ENCODE data around the gene MVD. TPM values are rescaled to one million over a fixed set of nuclear protein-coding genes. Genes with fewer than 3 reads are reported as not detected.
A peak's percentile ranks its signal among the peaks of the same experiment; 100 is the strongest.

MVD gene
- polyA plus RNA-seq, 4 donors, result 28.4 to 115 (median 34.9) TPM

GRCh38 chr16:88651989-88652761 lies 10.7 kb downstream of the MVD start:
- Histone ChIP-seq H3K36me3 (ENCODE audit: control insufficient read depth in 3 of 3, insufficient read depth in 2 of 3, low read depth in 1 of 3, low read length in 3 of 3) (peaks cover 7 to 71% (median 8%) of the 10 kb centered on the region in 3 donors), H3K9me3 (ENCODE audit: control insufficient read depth in 2 of 2, insufficient read depth in 1 of 2, low read depth in 1 of 2, low read length in 1 of 2) (no peaks in the 10 kb centered on the region), H3K4me3 (ENCODE audit: low read depth in 1 of 3, low read length in 3 of 3) (no peak overlapping the region), H3K27me3 (ENCODE audit: control insufficient read depth in 3 of 3, insufficient read depth in 3 of 3, low read length in 3 of 3) (no peaks in the 10 kb centered on the region), H3K4me1 (ENCODE audit: control insufficient read depth in 3 of 3, insufficient read depth in 2 of 3, low read depth in 1 of 3, low read length in 2 of 3) (peaks cover 0 to 17% (median 6%) of the 10 kb centered on the region in 3 donors), H3K27ac (ENCODE audit: low read depth in 1 of 3, low read length in 2 of 3) (peak overlapping the region; percentile 56 to 87 (median 78))
- WGBS, 3 donors, result 86 to 90% (median 87%) methylated on average over 28 to 29 of the region's 29 CpGs
- DNase-seq (no peak), FAIRE-seq (no peak)

DNA sequence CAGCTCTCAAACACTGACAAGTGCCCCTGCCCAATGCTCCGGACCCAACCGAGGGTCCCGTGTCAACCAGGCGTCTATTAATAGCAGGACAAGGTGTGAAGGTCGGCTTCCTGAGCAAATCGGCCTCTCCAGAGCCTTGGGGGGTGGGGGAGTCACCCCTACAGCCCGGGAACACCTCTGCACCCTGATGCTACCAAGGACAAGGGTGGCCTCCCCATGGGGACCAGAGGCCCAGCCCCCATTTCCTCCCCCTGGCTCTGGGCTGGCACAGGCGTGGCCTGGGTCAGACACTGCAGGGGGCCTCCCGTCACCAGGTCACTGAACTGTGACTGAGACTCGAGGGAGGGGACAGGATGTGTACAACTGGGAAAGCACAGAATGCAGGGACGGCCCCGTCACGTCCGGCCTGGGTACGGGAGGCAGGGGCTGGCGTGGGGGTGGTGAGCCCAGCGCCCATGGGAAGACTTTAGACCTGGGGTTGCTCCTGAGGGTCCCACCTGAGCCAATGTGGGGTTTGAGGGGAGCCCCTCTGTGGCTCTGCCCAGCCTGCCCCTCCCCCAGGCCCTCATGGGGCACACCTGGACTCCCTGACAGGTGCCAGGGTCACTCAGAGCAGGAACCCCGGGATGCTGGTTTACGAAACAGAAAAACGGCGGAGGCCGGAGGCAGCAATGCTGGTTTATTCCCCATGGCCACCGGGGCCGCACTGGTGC lies 11.5 kb downstream of the MVD start:
- H3K27ac ChIP-seq (ENCODE audit: low read depth in 1 of 3, low read length in 2 of 3), result peak overlapping the region; percentile 65 to 87 (median 78)
- no peak for FAIRE-seq
- no peaks in the 10 kb centered on the region for H3K27me3 ChIP-seq (ENCODE audit: control insufficient read depth in 3 of 3, insufficient read depth in 3 of 3, low read length in 3 of 3)

GRCh38 chr16:88650749-88651275 lies 12.1 kb downstream of the MVD start, which contains the start of gene CYBA:
CYBA (minus strand) TSS chr16:88651053; CDS start chr16:88651013, 40 bp downstream.
- Histone ChIP-seq H3K9me3 (ENCODE audit: control insufficient read depth in 2 of 2, insufficient read depth in 1 of 2, low read depth in 1 of 2, low read length in 1 of 2) (no peaks in the 10 kb centered on the region), H3K27me3 (ENCODE audit: control insufficient read depth in 3 of 3, insufficient read depth in 3 of 3, low read length in 3 of 3) (no peaks in the 10 kb centered on the region), H3K27ac (ENCODE audit: low read depth in 1 of 3, low read length in 2 of 3) (peak within 1 kb of the TSS; percentile 69 to 88 (median 78)), H3K4me1 (ENCODE audit: control insufficient read depth in 3 of 3, insufficient read depth in 2 of 3, low read depth in 1 of 3, low read length in 2 of 3) (peaks cover 0 to 17% (median 6%) of the 10 kb centered on the region in 3 donors), H3K4me3 (ENCODE audit: low read depth in 1 of 3, low read length in 3 of 3) (peak within 1 kb of the TSS; percentile 88 to 89 (median 89)), H3K36me3 (ENCODE audit: control insufficient read depth in 3 of 3, insufficient read depth in 2 of 3, low read depth in 1 of 3, low read length in 3 of 3) (peaks cover 7 to 69% (median 8%) of the 10 kb centered on the region in 3 donors)
- peak; percentile 79 to 88 for DNase-seq
- FAIRE-seq, result no peak
- WGBS, 3 donors, result 0 to 1% (median 0%) methylated on average over 35 to 41 of the region's 41 CpGs

More for the DNA sequence above, 11.5 kb downstream of the MVD start:
- Histone ChIP-seq H3K36me3 (ENCODE audit: control insufficient read depth in 3 of 3, insufficient read depth in 2 of 3, low read depth in 1 of 3, low read length in 3 of 3) (peaks cover 7 to 69% (median 8%) of the 10 kb centered on the region in 3 donors), H3K9me3 (ENCODE audit: control insufficient read depth in 2 of 2, insufficient read depth in 1 of 2, low read depth in 1 of 2, low read length in 1 of 2) (no peaks in the 10 kb centered on the region), H3K4me1 (ENCODE audit: control insufficient read depth in 3 of 3, insufficient read depth in 2 of 3, low read depth in 1 of 3, low read length in 2 of 3) (peaks cover 0 to 17% (median 6%) of the 10 kb centered on the region in 3 donors), H3K4me3 (ENCODE audit: low read depth in 1 of 3, low read length in 3 of 3) (peak overlapping the region; percentile 88 to 89 (median 89))
- WGBS, 3 donors, result 38 to 44% (median 41%) methylated on average over 24 of the region's 24 CpGs
- peak; percentile 60 to 90 for DNase-seq

DNA sequence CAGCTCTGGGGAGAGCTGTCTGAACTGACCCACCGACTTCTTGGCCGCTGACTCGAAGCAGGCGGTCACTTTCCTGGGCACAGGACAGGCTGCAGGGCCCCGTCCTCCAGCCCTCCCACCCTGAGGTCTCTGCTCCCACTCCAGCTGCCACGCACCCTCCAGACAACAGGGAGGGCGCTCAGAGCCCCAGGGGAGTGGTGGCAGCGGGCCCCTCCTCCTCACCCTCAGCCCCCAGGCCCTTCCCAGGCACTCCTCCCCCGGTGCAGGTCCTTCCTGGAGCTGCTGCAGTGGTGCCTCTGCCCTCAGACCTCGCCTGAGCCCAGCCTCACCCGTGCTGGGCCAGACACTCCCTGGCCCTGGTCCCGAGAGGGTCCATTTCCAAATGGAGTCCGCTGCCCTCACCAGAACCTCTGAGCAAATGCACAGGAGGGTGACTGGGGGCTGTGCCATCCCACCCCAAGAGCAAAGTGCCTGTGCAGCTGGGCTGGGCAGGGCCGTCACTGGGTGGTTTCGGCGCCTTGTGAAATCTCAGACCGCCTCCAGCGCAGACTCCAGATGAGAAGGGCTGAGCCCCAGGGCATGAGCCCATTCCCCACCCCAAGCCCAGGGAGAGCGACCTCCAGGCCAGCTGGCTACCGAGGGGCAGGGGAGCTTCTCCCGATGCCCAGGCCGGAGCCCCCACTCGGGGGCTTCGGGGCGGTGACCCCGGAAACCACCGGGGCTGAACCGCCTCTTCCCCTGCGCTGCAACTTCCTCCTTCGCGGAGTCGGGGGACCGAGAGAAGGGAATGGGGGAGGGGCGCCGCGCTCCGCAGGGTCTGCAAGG lies 12.8 kb downstream of the MVD start:
- Histone ChIP-seq H3K36me3 (ENCODE audit: control insufficient read depth in 3 of 3, insufficient read depth in 2 of 3, low read depth in 1 of 3, low read length in 3 of 3) (peaks cover 4 to 69% (median 5%) of the 10 kb centered on the region in 3 donors), H3K9me3 (ENCODE audit: control insufficient read depth in 2 of 2, insufficient read depth in 1 of 2, low read depth in 1 of 2, low read length in 1 of 2) (no peaks in the 10 kb centered on the region), H3K27ac (ENCODE audit: low read depth in 1 of 3, low read length in 2 of 3) (peak overlapping the region; percentile 69 to 88 (median 78)), H3K4me3 (ENCODE audit: low read depth in 1 of 3, low read length in 3 of 3) (peak overlapping the region; percentile 88 to 89 (median 89)), H3K4me1 (ENCODE audit: control insufficient read depth in 3 of 3, insufficient read depth in 2 of 3, low read depth in 1 of 3, low read length in 2 of 3) (peaks cover 0 to 17% (median 6%) of the 10 kb centered on the region in 3 donors), H3K27me3 (ENCODE audit: control insufficient read depth in 3 of 3, insufficient read depth in 3 of 3, low read length in 3 of 3) (no peaks in the 10 kb centered on the region)
- DNase-seq (peak; percentile 51 to 82), FAIRE-seq (no peak)
- WGBS, 3 donors, result 6 to 10% (median 7%) methylated on average over 30 to 37 of the region's 37 CpGs

DNA sequence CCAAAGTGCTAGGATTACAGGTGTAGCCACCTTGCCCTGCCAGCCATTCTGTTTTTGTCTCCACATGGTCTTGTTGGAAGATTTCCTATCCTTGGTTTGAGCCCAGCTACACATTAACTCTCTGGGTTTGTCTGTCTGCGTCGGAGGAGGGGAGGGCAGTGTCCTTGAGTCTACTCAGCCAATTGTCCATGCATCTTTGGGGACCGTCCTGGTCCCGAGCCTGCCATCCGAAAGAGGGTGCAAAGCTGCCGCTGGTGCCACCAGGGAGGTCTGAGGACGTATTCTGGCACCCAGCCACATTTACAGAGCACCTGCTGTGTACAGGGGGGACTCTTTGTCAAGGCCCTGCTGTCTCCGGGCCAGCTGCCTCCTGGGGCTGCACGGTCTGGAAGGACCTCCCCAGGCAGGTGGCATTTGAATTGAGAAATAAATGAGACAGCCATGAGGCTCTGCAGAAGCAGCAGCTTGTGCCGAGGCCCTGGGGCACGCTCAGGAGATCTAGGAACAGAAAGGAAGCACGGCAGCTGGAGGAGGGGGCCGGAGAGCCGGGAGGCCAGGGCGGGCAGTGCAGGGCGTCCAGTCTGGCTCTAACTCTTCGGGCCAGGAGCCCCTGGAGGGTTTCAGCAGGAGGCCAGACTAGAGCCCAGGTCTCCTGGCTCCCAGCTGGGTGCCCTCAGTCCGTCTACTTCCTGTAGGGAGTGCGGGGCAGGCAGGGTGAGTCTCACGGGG lies 13.5 kb downstream of the MVD start:
- FAIRE-seq, result no peak

DNA sequence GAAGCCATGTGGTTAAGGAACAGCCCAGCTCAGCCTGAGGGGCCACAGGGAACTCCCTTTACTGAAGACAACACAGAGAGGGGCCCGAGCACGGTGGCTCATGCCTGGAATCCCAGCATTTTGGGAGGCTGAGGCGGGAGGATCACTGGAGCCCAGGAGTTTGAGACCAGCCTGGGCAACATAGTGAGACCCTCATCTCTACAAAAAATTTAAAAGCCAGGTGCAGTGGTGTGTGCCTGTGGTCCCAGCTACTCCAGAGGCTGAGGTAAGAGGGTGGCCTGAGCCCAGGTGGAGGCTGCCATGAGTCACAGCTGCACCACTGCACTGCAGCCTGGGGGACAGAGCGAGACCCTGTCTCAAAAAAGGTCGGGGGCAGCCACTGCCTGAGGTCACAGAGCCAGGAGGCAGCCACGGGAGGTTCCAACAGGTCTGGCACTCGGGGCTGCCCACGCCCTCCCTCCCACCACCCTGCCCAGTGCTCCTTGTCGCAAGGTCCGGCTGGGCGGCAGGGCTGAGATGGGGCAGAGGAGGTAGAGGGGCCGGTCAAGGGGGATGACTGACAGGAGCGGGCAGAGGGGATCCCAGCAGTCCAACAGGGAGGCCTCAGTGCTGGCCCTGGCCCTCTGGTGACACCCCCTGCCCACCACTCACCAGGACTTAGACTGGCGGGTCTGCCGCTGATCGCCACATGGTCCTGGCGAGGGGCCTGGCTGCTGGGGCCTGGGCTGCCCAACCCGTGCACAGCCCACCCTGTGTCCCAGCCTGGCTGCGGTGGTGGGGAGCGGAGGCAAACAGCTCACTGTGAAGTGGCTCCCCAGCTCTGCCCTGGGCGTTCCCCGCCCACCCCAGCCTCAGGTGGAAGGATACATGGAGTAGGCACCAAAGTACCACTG lies 15.5 kb downstream of the MVD start:
- no peak for FAIRE-seq
- Histone ChIP-seq H3K4me3 (ENCODE audit: low read depth in 1 of 3, low read length in 3 of 3) (no peak overlapping the region), H3K36me3 (ENCODE audit: control insufficient read depth in 3 of 3, insufficient read depth in 2 of 3, low read depth in 1 of 3, low read length in 3 of 3) (peaks cover 0 to 63% (median 0%) of the 10 kb centered on the region in 3 donors), H3K9me3 (ENCODE audit: control insufficient read depth in 2 of 2, insufficient read depth in 1 of 2, low read depth in 1 of 2, low read length in 1 of 2) (no peaks in the 10 kb centered on the region), H3K27ac (ENCODE audit: low read depth in 1 of 3, low read length in 2 of 3) (no peak overlapping the region), H3K27me3 (ENCODE audit: control insufficient read depth in 3 of 3, insufficient read depth in 3 of 3, low read length in 3 of 3) (no peaks in the 10 kb centered on the region), H3K4me1 (ENCODE audit: control insufficient read depth in 3 of 3, insufficient read depth in 2 of 3, low read depth in 1 of 3, low read length in 2 of 3) (peaks cover 0 to 17% (median 6%) of the 10 kb centered on the region in 3 donors)
- 84 to 93% (median 92%) methylated on average over 22 of the region's 22 CpGs for WGBS, 3 donors
- DNase-seq, result no peak

More for the DNA sequence above, 13.5 kb downstream of the MVD start:
- peak overlapping the region; percentile 88 to 89 (median 89) for H3K4me3 ChIP-seq (ENCODE audit: low read depth in 1 of 3, low read length in 3 of 3)
- DNase-seq, result peak; percentile 24 to 25
- H3K9me3 ChIP-seq (ENCODE audit: control insufficient read depth in 2 of 2, insufficient read depth in 1 of 2, low read depth in 1 of 2, low read length in 1 of 2), result no peaks in the 10 kb centered on the region
- H3K27ac ChIP-seq (ENCODE audit: low read depth in 1 of 3, low read length in 2 of 3), result peak overlapping the region in 2 of 3 donors; percentile 78 to 88
- 37 to 65% (median 55%) methylated on average over 18 to 20 of the region's 20 CpGs for WGBS, 3 donors
- peaks cover 0 to 67% (median 0%) of the 10 kb centered on the region in 3 donors for H3K36me3 ChIP-seq (ENCODE audit: control insufficient read depth in 3 of 3, insufficient read depth in 2 of 3, low read depth in 1 of 3, low read length in 3 of 3)
- H3K27me3 ChIP-seq (ENCODE audit: control insufficient read depth in 3 of 3, insufficient read depth in 3 of 3, low read length in 3 of 3), result no peaks in the 10 kb centered on the region
- H3K4me1 ChIP-seq (ENCODE audit: control insufficient read depth in 3 of 3, insufficient read depth in 2 of 3, low read depth in 1 of 3, low read length in 2 of 3), result peaks cover 0 to 17% (median 6%) of the 10 kb centered on the region in 3 donors
